Cardiac muscle cell (in vitro differentiated cells and primary cell): ENCODE results near the gene CASQ2. TPM values are rescaled to one million over a fixed set of nuclear protein-coding genes. Genes with fewer than 3 reads are reported as not detected.

ENCODE experiments used
- DNase-seq, 2 donors: peaks; one replicate each; pipeline versions ENCODE4 v3.0.0 to v3.0.0-alpha.2; 2010 to 2017; ENCODE audit warnings: low read depth in 1 of 2, low spot score in 1 of 2
- H3K27ac ChIP-seq: fragments of 200-600 bp; sonication (generic); 2 replicates; pipeline ENCODE4 v1.5.1; 2016
- H3K27me3 ChIP-seq: fragments of 200-600 bp; sonication (generic); 2 replicates; pipeline ENCODE4 v1.6.0; 2016; ENCODE audit warnings: control low read depth
- H3K36me3 ChIP-seq: fragments of 200-600 bp; sonication (generic); 2 replicates; pipeline ENCODE4 v1.5.1; 2016; ENCODE audit warnings: control low read depth
- H3K4me1 ChIP-seq: fragments of 200-600 bp; sonication (generic); 2 replicates; pipeline ENCODE4 v1.8.1; 2017; ENCODE audit warnings: low read depth, mild to moderate bottlenecking, mixed run types
- H3K4me3 ChIP-seq: fragments of 200-600 bp; sonication (generic); 2 replicates; pipeline ENCODE4 v1.5.1; 2016; ENCODE audit warnings: mild to moderate bottlenecking
- H3K9me3 ChIP-seq: fragments of 200-600 bp; sonication (generic); 2 replicates; pipeline ENCODE4 v1.5.1; 2017; ENCODE audit warnings: low read depth, mild to moderate bottlenecking, control low read depth
- polyA plus RNA-seq: library from polyadenylated mRNA; unstranded; fragments of >200 nt; fragmentation: Nextera tagmentation; extraction: Ambion mirVana; gene quantifications from 2 replicates; pipeline ENCODE4 v1.2.1, GENCODE V29; 2016
- total RNA-seq: library from RNA; depleted of rRNA; stranded (reverse); fragments of >200 nt; gene quantifications from 2 replicates; pipeline ENCODE4 v1.2.3, GENCODE V29; 2016
- TF ChIP-seq, protein P1 (sequence below): IDR thresholded peaks from 2 replicates; pipeline ENCODE4 v1.5.1; 2012; ENCODE audit warnings: low read depth, mild to moderate bottlenecking, low read length

The CASQ2 gene
- total and polyA plus RNA-seq, 2 experiments from 2014 or later = 0.51 to 3.1 TPM

DNA sequence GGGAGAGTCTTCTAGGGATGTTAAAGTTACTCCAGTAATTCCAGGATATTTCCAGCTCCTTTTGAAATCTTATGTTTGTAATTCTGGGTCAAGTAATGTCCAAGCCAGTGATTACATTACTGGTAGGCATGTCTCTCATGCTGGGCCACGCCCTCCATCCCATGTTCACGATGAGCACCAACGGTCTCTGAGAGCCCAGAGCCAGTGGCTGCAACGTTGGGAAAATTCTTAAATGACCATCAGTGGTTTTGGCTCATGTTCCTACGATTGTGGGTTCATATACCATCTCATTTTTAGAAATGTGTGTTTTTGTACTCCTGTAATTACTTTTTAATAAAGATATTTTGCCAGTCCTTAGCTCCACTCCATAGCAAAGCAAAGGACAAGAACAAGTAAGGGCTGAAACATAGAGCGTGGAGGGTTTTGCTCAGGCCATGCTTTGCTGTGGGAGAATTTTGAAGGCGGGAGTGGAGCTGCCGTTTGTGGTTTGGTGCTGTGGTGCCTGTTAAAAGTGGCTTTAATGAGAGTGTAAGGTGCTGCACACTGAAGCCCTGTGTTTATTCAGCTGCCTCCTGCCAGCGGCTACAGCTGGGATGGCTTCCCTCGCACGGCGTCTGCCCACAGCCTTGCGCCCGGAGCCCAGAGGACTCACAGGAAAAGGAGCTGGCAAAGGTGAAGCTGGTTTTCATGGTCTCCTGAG lies 97.9 kb downstream of the CASQ2 start:
- DNase-seq = no peak
- H3K9me3 ChIP-seq = no peaks in the 10 kb centered on the region
- no peaks in the 10 kb centered on the region for H3K36me3 ChIP-seq
- H3K4me3 ChIP-seq = no peak overlapping the region
- H3K4me1 ChIP-seq = no peaks in the 10 kb centered on the region
- H3K27me3 ChIP-seq = no peaks in the 10 kb centered on the region
- TF ChIP-seq, protein P1, sequence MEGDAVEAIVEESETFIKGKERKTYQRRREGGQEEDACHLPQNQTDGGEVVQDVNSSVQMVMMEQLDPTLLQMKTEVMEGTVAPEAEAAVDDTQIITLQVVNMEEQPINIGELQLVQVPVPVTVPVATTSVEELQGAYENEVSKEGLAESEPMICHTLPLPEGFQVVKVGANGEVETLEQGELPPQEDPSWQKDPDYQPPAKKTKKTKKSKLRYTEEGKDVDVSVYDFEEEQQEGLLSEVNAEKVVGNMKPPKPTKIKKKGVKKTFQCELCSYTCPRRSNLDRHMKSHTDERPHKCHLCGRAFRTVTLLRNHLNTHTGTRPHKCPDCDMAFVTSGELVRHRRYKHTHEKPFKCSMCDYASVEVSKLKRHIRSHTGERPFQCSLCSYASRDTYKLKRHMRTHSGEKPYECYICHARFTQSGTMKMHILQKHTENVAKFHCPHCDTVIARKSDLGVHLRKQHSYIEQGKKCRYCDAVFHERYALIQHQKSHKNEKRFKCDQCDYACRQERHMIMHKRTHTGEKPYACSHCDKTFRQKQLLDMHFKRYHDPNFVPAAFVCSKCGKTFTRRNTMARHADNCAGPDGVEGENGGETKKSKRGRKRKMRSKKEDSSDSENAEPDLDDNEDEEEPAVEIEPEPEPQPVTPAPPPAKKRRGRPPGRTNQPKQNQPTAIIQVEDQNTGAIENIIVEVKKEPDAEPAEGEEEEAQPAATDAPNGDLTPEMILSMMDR = no peak
- no peak overlapping the region for H3K27ac ChIP-seq

DNA sequence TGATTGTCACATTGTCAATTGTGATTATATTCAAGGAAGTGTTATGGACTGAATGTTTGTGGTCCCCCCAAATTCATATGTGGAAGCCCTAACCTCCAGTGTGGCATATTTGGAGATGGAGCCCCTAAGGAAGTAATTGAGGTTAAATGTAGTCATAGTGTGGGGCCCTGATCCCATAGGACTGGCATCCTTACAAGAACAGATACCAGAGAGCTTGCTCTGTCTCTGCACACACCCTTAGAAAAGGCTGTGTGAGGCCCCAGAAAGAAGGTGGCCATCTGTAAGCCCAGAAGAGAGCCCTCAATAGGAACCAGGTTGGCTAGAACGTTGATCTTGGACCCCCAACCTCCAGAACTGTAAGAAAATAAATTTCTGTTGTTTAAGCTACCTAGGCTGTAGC lies 98.6 kb downstream of the CASQ2 start:
- Histone ChIP-seq H3K27me3 (no peaks in the 10 kb centered on the region), H3K9me3 (no peaks in the 10 kb centered on the region), H3K4me1 (no peaks in the 10 kb centered on the region), H3K36me3 (no peaks in the 10 kb centered on the region), H3K4me3 (no peak overlapping the region), H3K27ac (no peak overlapping the region)
- TF ChIP-seq, protein P1 = no peak
- no peak for DNase-seq

DNA sequence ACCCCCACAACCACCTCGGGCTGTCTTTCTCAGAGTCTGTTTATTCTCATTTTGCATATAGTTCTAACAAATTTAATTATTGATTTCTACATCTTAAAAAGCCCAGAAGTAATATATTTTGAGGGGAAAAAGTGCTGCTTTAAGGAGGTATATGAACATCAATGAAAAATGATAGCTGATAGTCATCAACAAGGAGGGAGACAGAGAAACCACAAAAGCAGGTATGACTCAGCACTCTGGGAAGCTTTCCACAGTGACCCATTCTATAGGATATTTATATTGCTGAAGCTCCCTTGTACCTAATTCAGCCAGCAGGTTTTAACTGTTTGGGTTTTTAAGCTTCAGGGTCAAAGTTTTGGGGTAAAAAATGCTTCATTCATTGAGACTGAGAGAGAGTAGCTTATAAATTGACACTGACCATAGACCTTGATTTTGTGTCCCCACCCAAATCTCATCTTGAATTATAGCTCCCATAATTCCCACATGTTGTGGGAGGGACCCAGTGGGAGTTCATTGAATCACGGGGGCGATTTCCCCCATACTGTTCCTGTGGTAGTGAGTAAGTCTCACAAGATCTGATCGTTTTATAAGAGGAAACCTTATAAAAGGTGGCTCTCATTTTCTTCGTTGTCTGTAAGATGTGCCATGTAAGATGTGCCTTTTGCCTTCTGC lies 99.4 kb downstream of the CASQ2 start:
- Histone ChIP-seq H3K4me3 (no peak overlapping the region), H3K27ac (no peak overlapping the region), H3K36me3 (no peaks in the 10 kb centered on the region), H3K4me1 (no peaks in the 10 kb centered on the region), H3K9me3 (no peaks in the 10 kb centered on the region), H3K27me3 (no peaks in the 10 kb centered on the region)
- peak in 1 of 2 donors; percentile 44 for DNase-seq
- TF ChIP-seq, protein P1 = no peak

DNA sequence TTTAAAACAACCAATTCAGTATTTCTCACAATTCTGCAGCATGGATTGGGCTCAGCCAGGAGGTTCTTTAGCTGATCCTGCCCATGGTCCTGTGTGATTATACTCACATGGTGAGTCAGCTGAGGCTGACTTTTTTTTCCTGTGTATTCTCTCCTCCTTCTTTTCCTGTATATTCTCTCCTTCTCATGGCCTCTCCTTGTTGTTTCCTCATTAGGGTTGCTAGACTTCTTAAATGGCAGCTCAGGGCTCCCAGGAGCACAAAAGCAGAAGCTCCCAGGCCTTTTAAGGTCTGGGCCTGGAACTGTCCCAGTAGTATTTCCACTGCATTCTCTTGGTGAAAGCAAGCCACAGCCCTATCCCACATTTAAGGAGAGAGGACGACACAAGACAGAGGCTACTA lies 99.9 kb downstream of the CASQ2 start:
- Histone ChIP-seq H3K27me3 (no peaks in the 10 kb centered on the region), H3K27ac (no peak overlapping the region), H3K4me1 (no peaks in the 10 kb centered on the region), H3K36me3 (no peaks in the 10 kb centered on the region), H3K9me3 (no peaks in the 10 kb centered on the region), H3K4me3 (no peak overlapping the region)
- TF ChIP-seq, protein P1 = no peak
- DNase-seq = no peak

DNA sequence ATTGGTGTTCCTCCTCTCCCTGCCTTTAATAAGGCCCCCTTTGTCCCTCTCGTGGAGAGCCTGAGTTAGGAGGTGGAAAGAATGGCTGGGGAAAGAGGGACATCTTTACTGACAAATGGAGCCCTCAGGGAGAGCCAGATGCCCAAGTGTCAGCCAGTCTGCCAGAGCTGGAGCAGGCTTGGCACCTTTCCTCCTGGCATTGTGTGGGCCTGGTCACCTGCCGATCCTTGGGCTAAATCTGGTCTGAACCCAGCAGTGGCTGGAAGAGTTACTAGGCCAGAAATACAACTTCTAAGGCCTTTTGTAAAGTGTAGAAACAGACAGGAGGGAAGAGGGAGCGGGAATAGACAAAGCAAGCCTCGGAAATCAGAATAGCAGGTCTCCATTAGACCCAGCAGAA lies 101.8 kb downstream of the CASQ2 start:
- H3K36me3 ChIP-seq = no peaks in the 10 kb centered on the region
- H3K27me3 ChIP-seq = no peaks in the 10 kb centered on the region
- TF ChIP-seq, protein P1 = no peak
- H3K4me3 ChIP-seq = no peak overlapping the region
- DNase-seq = no peak
- no peak overlapping the region for H3K27ac ChIP-seq
- no peaks in the 10 kb centered on the region for H3K9me3 ChIP-seq
- no peaks in the 10 kb centered on the region for H3K4me1 ChIP-seq
